Measurements from ENCODE around the gene DNAJB1. TPM values are rescaled to one million over a fixed set of nuclear protein-coding genes. Genes with fewer than 3 reads are reported as not detected.

Gene DNAJB1
- total and polyA plus RNA-seq, 2 of the 4 experiments (the other 2 are of a cell fraction), result 88.2 to 95.4 TPM

GRCh38 chr19:14475251-14476073, 42.7 kb downstream of the DNAJB1 start, which contains the start of gene PTGER1:
PTGER1 (minus strand) TSS chr19:14475354; CDS start chr19:14474320, 1,034 bp downstream.
- H2BK15ac ChIP-seq (ENCODE audit: low read depth, low read length), result 0 out of 3 replicates have a peak within 1 kb of the TSS, but pooled peaks have one; percentile 54
- peak within 1 kb of the TSS; percentile 59 to 88; a peak in 3 of 4 replicates for H4K8ac ChIP-seq (ENCODE audit: low read depth in 2 of 2, low read length in 2 of 2)
- peak; percentile 35 for DNase-seq
- peak within 1 kb of the TSS; percentile 92 for H4K91ac ChIP-seq (ENCODE audit: insufficient read depth, low read depth, low read length)
- H2AK5ac ChIP-seq (ENCODE audit: low read depth, low read length), result peak within 1 kb of the TSS; percentile 97
- 15% methylated on average over 8 of the region's 33 CpGs; no CpG with 5 or more reads in 1 of the 2 experiments for WGBS, 2 experiments (ENCODE audit: extremely low coverage in 2 of 2, insufficient read length in 1 of 2)
- dilution Hi-C loops (cut with HindIII; ENCODE audit: low sequenced_read_pairs, unreplicated experiment), result no loop called here
- H3K9ac ChIP-seq (ENCODE audit: low read depth, low read length), result peak within 1 kb of the TSS; percentile 19; the same call in 1 of the 2 replicates
- H4K5ac ChIP-seq (ENCODE audit: low read depth, low read length), result peak within 1 kb of the TSS; percentile 15; the same call in 1 of the 2 replicates
- in situ Hi-C loops (cut with MboI; ENCODE audit: low sequenced_read_pairs), result loop anchor here (10.0 kb wide), 1 partner anchor 591 kb away; no protein-coding TSS in a partner anchor
- H3K18ac ChIP-seq (ENCODE audit: low read depth, low read length), result no peak within 1 kb of the TSS
- H3K14ac ChIP-seq (replicated peaks; ENCODE audit: low read depth, low read length), result peak within 1 kb of the TSS; percentile 79
- no peaks in the 10 kb centered on the region for H3K9me3 ChIP-seq (ENCODE audit: control insufficient read depth, insufficient read depth, low read length)
- H2BK5ac ChIP-seq (ENCODE audit: low read depth, low read length, poor library complexity, severe bottlenecking), result peak within 1 kb of the TSS; percentile 10
- H3K4me2 ChIP-seq (ENCODE audit: low read depth, low read length), result peak within 1 kb of the TSS; percentile 50
- H3K4me1 ChIP-seq (ENCODE audit: control insufficient read depth, insufficient read depth, low read length), result peaks cover 34% of the 10 kb centered on the region
- peak within 1 kb of the TSS; percentile 48 for H2BK120ac ChIP-seq (ENCODE audit: low read depth, low read length)
- peak within 1 kb of the TSS; percentile 3; the same call in 1 of the 2 replicates for H2BK20ac ChIP-seq (ENCODE audit: low read depth, low read length)
- ChIA-PET CTCF (interaction anchor here (0.8 kb wide), 1 partner anchor 39 kb away, joined by 3 read pairs; no protein-coding TSS in a partner anchor), POLR2A (ENCODE audit: unreplicated experiment) (no interaction called here)
- no TSS peak for BruUV-seq (replicated peaks)
- H3K79me1 ChIP-seq (ENCODE audit: low read depth in 1 of 2, low read length in 2 of 2), result peaks cover 0 to 27% of the 10 kb centered on the region in 2 experiments; a peak in 3 of 4 replicates
- peak within 1 kb of the TSS; percentile 92 for H3K4ac ChIP-seq (ENCODE audit: low read depth, low read length)
- H3K23ac ChIP-seq (ENCODE audit: low read depth, low read length), result peak within 1 kb of the TSS; percentile 87
- H3K56ac ChIP-seq (ENCODE audit: extremely low read depth, insufficient read depth, low read length), result no peak within 1 kb of the TSS; the same call in 1 of the 2 replicates
- H2AFZ ChIP-seq (replicated peaks; ENCODE audit: low read length, poor library complexity), result peak within 1 kb of the TSS; percentile 85
- H3K27ac ChIP-seq (ENCODE audit: insufficient read depth, low read length), result peak within 1 kb of the TSS; percentile 17
- H3K9me1 ChIP-seq (ENCODE audit: insufficient read depth, low read length), result 0 out of 2 replicates have a peak, but pooled peaks cover 6% of the 10 kb centered on the region
- peak within 1 kb of the TSS; percentile 95 for H2AK9ac ChIP-seq (replicated peaks; ENCODE audit: low read depth, low read length, poor library complexity)
- peak; percentile 47 for ATAC-seq (ENCODE audit: low read depth)
- H4K20me1 ChIP-seq (ENCODE audit: insufficient read depth, low read length), result peaks cover 18% of the 10 kb centered on the region
- H3K36me3 ChIP-seq (ENCODE audit: control insufficient read depth, insufficient read depth, low read length), result peaks cover 20% of the 10 kb centered on the region; the same call in 1 of the 2 replicates
- H3K4me3 ChIP-seq (ENCODE audit: insufficient read depth, low read depth, low read length), result peak within 1 kb of the TSS; percentile 7; the same call in 1 of the 2 replicates
- H3K27me3 ChIP-seq (ENCODE audit: control insufficient read depth, insufficient read depth, low read length), result no peaks in the 10 kb centered on the region
- intact Hi-C loops (cut with micrococcal nuclease), result loop anchor here (5.0 kb wide), 1 partner anchor 338 kb away; the partner anchor contains the start of gene ASF1B
- TF ChIP-seq USF2 (IDR thresholded peaks at IDR 0.05; ENCODE audit: low read depth, low read length) (no peak), RFX5 (IDR thresholded peaks at IDR 0.05; ENCODE audit: low read depth, low read length) (no peak), CEBPB (IDR thresholded peaks at IDR 0.05; ENCODE audit: low read depth, low read length) (no peak), MXI1 (IDR thresholded peaks at IDR 0.05; ENCODE audit: borderline replicate concordance, low read depth, low read length) (no peak), POLR2A (IDR thresholded peaks at IDR 0.05; ENCODE audit: low read depth, low read length) (no peak), MAFK (IDR thresholded peaks at IDR 0.05; ENCODE audit: low read depth, low read length) (no peak), SMC3 (IDR thresholded peaks at IDR 0.05; ENCODE audit: low read depth, low read length) (no peak), RCOR1 (IDR thresholded peaks at IDR 0.05; ENCODE audit: insufficient replicate concordance, low read length) (no peak), ELK1 (IDR thresholded peaks at IDR 0.05; ENCODE audit: borderline replicate concordance, low read depth, low read length) (no peak), BHLHE40 (IDR thresholded peaks at IDR 0.05; ENCODE audit: low read depth, low read length) (no peak), RAD21 (IDR thresholded peaks at IDR 0.05; ENCODE audit: low read length) (0 out of 2 replicates have a peak, but pooled peaks have one; percentile 11), MAZ (IDR thresholded peaks at IDR 0.05; ENCODE audit: borderline replicate concordance, low read depth, low read length) (peak; percentile 56; the same call in 1 of the 2 replicates)

Data from IMR-90 (cell line).